Forelimb muscle (tissue), 1 donor: ENCODE results near the gene EOMES. TPM values are rescaled to one million over a fixed set of nuclear protein-coding genes. Genes with fewer than 3 reads are reported as not detected.

Experiments used
- DNase-seq: peaks from one replicate; pipeline ENCODE4 v3.0.0-alpha.2; 2013; ENCODE audit warnings: low read depth
- polyA plus RNA-seq: library from polyadenylated mRNA; unstranded; fragments of 120-200 nt; gene quantifications from one replicate; pipeline ENCODE4 v1.2.1, GENCODE V29; 2013; ENCODE audit not compliant: insufficient read length

EOMES gene
- polyA plus RNA-seq, 1 donor, result 0.24 TPM

DNA sequence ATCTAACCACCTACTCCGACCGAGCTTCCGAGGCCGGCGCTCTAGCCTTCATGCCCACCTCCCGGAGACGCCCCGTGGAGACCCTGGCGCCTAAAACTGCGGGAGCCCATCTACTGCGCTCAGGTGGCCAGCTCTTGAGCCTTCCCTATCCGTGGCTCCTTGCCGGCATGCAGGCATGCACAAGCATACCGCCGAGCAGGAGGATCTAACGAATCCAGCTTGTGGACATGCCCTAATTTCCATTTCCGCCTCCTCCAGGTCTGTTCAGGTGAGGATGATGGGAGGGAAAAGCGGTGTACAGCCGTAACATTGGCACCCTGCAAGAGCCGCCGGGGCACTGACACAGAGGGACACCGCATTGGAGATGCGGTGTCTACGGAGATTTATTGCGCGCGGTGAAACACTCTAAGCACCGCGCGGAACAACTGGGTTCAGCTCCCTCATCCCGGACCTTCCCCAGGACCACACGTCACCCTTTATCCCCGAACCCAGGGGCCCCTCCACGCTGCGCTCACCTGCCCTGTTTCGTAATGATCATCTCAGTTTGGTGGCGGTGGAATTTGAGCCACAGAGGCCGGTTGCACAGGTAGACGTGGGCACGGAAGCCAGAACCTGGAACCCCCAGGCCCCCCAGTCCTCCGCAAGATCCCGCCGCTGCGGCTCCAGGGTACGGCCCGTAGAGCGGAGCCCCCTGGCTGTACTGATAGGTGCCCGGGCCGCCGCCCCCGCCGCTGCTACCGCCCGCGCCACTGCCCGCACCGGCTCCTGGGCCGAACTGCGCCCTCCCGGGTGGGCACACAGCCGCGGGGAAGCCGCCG is 1.0 kb downstream of the EOMES start:
- no peak for DNase-seq

DNA sequence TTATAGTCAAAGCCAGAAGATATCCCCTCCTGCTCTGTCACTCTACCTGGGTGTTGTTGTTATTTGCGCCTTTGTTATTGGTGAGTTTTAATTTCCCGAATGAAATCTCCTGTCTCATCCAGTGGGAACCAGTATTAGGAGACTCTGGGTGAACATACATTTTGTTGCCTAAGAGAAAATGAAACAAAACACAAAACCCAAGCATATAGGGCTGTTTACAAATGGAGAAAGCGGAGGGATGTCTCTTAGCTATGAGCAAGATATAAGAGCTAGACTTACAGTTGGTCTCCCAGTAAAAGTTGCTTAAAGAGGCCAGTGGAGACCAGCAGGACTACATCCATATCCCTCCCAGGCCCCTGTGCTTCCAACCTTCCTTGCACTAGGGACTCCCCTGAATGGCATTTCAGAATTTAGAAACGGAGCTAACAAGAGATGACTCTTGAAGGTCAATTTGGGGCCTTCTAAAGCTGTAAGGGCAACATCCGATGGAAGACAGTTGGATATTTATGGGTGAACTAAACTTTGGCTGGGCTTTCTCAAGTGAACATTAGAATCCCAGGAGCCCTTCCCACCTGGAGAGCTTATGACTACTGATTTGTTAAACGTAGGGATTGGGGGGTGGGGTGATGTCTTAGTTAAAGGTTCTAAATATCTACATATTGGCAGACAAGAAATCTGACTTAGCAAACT is 2.7 kb downstream of the EOMES start:
- no peak for DNase-seq

DNA sequence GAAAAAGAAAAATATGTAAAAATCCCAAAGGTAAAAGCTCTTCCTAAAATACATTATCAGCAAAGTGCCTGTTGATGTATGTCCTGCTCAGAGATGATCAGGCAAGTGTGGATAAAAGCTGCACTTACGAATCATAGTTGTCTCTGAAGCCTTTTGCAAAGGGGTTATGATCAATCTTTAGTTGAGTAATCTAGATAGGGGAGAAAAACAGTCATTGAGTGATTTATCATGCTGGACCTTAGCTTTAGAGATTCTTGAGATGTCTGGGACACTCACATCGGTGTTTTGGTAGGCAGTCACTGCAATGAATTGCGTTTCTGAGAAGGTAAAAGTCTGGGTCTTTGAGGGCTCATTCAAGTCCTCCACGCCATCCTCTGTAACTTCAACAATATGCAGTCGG is 3.7 kb downstream of the EOMES start:
- no peak for DNase-seq

DNA sequence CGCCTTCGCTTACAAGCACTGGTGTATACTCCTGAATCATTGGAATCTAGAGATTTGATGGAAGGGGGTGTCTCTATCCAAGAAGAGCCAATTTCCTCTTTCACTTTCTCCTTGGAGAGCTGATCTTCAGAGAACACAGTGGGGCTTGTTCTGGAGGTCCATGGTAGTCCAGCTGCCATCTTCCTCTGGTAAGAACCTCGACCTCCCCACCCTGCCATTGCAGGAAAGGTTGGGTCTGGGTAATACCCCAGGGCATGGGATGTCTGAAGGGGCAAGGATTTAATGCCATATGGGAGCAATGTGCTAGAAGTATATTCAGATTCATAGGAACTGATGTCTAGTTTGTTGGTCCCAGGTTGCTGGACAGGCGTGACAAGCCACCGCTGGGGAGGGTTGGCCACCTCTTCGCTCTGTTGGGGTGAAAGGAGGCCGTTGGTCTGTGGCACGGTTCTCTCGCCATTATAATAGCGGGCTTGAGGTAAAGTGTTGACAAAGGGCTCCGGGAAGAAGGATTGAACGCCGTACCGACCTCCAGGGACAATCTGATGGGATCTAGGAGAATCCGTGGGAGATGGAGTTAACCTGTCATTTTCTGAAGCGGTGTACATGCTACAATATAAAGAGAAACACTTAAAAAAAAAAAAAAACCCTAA is 4.8 kb downstream of the EOMES start:
- DNase-seq, result no peak

DNA sequence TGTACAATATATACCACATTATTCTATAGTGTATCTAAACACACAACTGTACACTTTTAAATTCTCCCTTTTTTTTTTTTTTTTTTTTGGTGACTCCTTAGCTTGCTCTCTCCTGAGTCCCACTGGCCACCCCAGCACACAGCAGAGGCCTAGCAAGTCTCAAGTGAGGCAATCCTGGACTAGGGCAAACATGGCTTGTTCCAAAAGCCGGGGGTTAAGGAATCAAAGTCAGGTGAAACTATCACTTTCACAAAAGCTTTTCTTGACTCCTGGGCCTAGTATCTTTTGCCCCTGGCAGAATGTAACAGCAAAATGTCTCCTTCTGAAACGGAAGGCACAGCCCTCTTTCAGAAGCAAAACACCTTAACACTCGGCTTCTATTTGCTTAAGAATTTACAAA is 5.8 kb downstream of the EOMES start:
- no peak for DNase-seq

DNA sequence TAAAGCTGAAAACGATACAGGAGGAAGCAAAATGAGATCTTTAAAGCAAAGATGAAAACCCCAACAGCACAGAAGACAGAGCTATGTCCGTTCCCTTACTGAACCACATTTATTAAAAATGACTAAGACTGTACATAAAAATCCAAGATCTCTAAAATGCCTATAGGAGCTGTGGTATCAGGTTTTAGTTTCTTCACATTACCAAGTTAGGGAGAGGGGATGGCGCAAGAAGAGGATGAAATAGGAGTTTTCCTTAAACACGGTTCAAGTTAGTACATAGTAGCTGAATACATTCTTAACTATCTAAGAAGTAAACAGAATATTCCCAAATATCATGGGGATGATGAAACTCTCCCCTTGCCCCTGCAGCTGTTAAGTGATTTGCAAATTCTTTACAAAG is 6.3 kb downstream of the EOMES start:
- no peak for DNase-seq

DNA sequence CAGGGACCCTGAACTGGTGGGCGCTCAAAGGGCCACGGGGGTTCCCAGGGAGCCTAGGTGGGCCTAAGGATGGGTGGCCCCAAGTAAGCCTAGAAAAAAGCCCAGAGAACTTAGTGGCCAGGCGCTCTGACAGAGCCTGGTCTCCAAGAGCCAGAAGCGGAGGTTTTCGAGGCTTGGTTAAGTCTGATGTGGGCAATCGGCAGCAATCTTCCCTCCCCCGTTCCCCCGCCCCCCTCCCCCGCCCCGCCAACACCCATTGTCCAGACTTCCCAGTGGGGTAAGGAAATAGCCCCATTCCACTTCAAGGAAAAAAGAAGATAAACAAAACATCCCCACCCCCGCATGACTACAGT is 6.7 kb downstream of the EOMES start:
- DNase-seq, result no peak

DNA sequence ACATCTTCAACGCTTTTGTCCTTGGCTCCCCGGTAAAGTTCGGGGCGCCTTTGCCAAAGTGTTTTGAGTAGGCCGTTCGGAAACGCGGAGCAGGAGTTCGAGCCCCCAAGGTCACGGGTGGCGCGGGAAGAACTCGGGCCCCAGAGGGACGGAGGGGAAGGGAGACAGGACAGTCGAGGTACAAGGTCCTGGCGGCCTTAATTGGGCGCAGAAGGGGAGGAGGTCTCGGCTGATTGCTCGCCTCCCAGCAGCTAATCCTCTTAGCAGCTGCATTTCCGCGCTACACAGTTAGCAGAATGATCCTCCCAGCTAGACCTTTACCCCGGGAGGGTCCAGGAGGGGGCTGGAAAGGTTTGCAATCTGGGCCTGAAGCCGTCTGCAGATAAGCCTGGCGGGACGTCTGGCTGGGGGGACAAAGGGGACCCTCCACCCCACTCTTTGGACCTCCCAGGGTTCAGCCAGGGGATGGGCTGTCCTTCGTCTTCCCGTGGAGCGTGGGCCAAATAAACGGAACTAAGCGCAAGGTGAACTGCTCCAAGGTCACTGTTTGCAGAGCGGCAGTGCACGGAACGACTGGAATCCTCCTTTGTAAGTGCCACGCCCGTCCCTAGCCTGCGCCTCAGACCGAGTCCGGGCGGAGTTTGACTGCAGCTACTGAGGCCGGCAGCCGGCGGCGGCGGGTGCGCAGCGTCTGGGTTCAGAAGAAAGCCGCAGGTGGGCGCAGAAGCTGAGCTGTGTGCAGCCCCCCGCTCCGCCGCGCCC is 7.2 kb downstream of the EOMES start:
- no peak for DNase-seq

DNA sequence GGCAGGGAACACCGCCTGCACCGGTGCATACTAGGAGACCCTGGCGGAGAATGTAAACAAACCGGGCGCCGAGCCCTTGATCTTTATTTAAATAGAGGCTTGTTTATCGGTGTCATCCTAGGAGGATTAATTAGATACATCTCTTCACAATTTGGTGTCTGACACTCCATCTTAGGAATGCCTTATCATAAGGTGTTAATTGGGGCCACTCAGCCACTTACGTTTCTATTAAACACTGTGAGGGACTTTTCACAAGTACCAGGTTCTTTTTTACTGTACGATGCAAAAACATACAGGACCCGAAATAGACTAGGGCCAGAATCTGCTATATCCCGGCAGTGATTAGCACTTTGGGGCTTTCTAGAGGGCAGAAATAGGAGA is 8.0 kb downstream of the EOMES start:
- DNase-seq, result no peak

DNA sequence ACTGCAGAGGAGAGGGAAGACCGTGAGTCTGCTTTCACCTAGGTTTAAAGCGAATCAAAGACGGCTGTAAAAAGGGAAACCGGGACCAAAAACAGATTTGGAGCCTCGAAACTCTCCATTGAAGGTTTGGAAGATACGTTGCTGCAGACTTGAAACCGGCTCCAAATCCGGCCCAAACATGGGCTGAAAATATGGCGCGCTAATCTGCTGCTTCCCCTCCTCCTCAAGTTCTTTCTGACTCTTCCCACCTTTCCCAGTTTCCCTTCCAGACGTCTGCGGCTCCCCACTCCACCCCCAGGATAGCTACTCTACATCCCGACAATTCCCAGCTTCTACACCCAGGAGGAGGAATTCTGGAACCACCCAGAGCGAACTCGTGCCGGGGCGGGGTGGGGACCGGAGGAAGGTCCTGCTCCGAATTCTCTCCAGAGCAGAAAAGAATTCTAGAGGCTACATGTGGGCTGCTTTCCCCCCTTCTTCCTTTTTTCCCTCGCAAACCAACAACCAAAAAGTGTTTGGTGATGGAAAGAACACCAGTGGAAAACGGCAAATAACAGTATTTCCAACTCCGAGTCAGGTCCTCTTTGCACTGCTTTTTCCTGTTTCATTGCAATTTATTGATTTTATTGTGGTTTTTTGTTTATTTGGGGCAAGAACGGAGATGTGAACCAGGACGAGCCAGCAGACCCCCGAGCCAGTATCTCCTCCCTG is 8.5 kb downstream of the EOMES start:
- DNase-seq, result no peak

DNA sequence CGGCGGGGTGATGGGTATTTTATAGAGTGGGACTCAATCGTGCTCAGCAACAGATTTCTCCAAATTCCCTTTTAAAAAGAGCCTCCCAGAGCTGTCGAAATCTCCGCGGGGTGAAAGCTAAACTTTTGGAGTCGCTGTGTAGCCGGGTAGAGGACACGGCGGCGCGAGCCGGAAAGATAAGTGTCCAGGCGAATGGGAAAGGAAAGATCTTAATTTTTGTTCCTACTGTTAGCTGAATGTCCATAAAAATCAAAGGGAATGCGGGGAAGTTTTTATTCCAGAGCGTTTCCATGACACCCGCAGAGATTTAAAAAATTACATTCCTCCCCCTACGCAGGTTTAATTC is 9.1 kb downstream of the EOMES start:
- DNase-seq, result no peak

DNA sequence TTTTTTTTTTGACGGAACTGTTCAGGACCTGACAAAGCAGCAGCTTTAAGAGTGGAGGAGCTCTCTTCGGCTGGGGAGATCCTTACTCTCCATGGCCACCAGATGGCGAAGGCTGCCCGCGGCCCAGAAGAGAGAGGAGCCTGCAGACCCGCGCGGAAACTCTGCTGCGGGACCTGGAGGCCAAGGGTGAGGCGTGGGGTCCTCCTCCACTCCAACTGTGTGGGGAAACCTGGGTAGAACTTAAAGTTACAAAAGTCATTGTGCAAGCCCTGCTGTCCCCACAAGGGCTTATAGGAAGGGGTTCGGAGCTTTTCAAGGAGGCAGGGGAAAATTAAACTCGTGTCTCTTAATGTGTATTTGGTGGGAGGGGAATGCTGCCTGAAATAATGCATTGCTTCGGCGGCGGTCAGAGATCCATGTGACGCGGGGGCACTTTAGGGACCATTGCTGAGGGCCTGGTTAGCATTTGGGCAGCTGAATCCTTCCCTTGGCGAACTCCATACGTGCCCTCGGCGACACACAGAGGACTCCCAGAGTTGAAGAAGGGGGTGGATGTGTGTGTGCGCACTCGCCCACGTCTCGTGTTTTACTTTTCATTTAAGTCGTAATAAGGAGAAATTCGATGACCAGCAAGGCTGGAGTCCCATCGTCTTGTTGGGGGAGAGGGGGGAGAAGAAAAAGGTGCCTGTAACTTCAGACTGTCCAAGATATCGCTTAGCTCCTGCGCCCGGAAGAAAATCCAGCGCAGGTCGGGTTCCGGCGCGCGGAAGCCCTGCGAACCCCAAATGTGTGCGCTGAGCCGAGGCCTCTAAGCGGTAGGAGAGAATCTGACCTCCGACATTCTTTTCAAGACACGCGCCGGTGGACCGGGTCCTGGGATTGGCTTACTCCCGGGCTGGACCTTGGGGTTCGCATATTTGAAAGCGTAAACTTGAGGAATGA is 9.7 kb downstream of the EOMES start:
- DNase-seq, result peak; percentile 38

DNA sequence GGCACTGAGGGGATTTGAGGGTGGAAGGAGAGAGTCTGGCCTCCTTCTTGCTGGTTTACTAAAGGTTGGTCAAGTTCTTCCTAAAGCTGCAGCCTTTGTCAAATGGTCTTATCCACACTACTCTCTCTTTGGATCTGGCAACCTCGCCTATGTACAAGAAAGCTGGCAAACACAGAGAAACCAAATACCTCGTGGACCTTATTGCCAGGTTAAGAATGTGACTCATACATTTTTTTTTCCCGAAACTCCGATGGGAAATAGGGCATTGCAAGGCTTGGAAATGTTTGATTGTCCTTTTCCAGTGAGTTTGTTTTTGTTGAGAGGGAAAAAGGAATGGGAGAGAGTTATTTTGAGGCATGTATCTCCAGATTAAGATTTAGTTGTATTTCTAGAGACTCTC is 13.9 kb downstream of the EOMES start:
- DNase-seq, result no peak

DNA sequence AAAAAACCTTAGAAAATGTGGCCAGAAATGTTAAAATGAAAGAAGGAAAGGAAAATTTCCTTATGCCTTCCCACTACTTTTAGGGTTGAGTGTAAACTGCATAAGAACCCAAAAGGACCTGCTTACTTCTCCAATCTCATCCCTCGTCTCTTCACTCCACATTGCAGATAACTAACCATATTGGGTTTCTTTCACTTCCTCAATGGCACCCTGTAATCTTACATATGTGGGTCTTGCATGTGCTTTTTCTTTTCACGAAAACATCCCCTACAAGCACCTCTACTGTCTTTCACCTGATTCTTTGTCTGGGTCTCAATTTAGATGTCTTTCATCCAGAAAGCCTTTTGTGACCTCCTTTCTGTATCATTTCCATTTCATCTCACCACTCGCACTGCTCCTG is 23.1 kb downstream of the EOMES start:
- DNase-seq, result no peak

DNA sequence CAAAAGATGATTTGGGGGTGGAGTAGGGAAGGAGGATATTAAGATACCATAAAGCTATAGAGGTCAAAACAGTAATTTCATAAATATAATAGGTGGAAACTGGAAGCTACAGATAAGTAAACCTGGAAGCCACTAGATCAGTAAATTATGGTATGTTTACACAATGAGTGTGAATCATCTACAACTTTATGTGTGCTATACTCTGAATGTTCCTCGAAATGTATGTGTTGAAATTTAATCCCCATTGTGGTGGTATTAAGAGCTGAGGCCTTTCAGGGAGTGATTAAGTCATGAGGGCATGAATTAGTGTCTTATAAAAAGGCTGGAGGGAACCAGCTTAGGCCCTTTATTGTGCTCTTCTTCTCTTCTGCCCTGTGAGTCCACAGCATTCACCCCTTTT is 25.2 kb downstream of the EOMES start:
- no peak for DNase-seq

DNA sequence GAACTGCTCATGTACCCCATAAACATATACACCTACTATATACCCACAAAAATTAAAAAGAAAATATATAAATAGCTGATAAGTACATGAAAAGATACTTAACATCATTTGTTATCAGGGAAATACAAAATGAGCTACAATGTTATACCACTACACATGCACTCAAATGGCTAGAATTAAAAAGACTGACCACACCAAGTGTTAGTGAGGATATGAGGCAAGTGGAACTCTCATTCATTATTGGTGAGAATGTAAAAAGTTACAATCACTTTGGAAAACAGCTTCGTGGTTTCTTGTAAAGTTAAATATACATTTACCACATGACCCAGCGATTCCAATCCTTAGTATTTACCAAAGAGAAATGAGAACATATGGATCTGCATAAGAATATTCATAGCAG is 26.5 kb downstream of the EOMES start:
- no peak for DNase-seq

DNA sequence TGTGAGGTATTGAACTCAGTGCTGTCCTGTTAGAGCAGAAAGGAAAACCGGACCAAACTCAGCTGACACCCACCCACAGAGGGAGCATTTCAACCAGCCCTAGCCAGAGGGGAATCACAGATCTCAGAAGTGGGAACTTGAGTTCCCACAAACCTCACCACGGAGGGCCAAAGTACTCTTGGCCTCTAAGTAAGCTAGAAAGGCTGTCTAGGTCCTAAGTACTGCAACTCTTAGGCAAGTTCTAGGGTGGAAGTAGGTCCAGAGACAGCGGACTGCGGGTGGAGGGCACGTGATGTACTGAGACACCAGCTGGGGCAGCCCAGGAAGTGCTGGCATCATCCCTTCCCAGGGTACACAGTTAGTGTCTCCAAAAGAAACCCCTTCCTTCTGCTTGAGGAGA is 34.1 kb downstream of the EOMES start:
- DNase-seq, result no peak

DNA sequence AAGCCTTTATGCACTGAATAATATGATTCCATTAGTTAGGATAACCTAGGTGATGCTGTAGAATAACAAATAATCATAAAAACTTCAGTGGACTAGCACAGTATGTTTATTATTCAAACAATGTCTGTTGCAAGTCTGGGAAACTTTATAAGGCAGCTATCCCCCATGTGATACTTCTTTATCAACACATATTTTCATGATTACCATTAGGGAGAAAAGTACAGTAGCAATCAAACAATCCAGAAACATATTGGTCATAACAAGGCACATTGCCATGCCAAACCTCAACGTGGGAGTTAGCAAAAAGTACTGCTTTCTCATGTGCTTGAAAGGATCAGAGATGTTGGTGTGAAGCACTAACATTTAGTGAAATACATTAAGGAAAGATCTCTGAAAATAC is 35.5 kb downstream of the EOMES start:
- DNase-seq, result no peak

DNA sequence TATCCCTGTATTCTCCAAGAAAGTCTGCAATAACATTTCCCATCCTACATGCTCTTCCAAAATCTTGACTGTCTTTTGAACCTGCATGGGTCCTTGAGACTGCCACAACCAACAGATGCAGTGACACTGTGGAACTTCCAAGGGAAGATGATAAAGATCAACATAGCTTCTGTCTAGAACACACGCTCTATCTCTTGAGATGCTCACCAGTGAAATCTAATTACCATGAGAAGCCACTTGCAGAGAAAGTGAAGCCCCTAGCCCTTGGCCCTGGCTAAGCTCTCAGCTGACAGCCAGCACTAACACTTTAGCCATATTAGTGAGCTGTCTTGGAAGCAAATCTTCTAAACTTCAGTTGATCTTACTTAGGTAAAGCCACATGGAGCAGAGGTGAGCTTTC is 36.6 kb downstream of the EOMES start:
- DNase-seq, result no peak

DNA sequence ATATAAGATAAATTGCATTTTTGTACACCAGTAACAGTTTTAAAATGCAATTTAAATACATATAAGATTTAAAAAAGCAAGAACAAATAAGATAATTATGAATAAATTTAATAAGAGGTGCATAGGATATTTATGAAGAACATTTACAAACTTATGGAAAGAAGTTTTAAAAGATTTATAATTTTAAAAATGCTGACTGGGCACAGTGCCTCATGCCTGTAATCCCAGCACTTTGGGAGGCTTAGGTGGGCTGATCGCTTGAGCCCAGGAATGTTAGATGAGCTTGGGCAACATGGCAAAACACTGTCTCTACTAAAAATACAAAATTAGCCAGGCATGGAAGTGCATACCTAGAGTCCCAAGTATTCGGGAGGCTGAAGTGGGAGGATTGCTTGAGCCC is 37.8 kb downstream of the EOMES start:
- DNase-seq, result no peak

DNA sequence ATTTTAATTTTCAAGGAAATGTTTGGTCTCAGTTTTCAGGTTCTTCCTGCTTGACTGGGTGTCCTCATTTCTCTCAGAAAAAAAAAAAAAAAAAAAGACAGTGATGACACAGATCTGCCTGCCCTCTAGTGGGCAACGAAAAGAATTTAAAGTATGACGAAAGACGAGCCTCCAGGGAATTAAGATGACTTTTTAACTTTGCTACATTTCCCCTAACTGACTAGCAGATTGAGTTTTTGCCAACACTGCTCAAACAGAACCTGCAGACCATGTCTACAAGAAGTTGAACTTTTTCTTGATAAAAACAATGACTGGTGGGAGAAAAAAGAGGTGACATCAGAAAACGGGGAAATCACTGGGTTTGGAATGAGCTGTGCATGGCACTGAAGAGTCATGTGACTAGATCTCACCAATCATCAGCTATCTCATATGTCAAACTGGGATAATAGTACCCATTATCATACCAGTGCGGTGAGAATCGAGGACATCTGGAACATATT is 40.8 kb downstream of the EOMES start:
- no peak for DNase-seq
